ENCODE results near the gene WHRN. TPM values are rescaled to one million over a fixed set of nuclear protein-coding genes. Genes with fewer than 3 reads are reported as not detected.

Gene WHRN
- total RNA-seq, 1 experiment from 2014 or later: 1.4 TPM

GRCh38 chr9:114545055-114545454 is 39.8 kb upstream of the WHRN start:
- no peak for DNase-seq
- Histone ChIP-seq H3K27me3 (replicated peaks; ENCODE audit: control insufficient read depth, insufficient read depth, low read length) (no peaks in the 10 kb centered on the region), H3K4me1 (no peaks in the 10 kb centered on the region), H3K36me3 (ENCODE audit: control insufficient read depth, insufficient read depth, low read length) (no peaks in the 10 kb centered on the region), H3K4me3 (ENCODE audit: low read depth, low read length) (no peak overlapping the region), H3K9me3 (no peaks in the 10 kb centered on the region)
- TF ChIP-seq CTCF (IDR thresholded peaks at IDR 0.05; ENCODE audit: insufficient read depth in 1 of 2, low read depth in 1 of 2, low read length in 1 of 2, severe bottlenecking in 1 of 2, unreplicated experiment in 1 of 2): no peak
- Mint-ChIP-seq H3K4me1 (ENCODE audit: low read depth, unreplicated experiment) (no peaks in the 10 kb centered on the region), H3K27me3 (ENCODE audit: insufficient read depth, unreplicated experiment) (peaks cover 12% of the 10 kb centered on the region), H3K9me3 (ENCODE audit: unreplicated experiment) (no peaks in the 10 kb centered on the region), H3K36me3 (ENCODE audit: insufficient read depth, unreplicated experiment) (no peaks in the 10 kb centered on the region), H3K27ac (ENCODE audit: unreplicated experiment) (no peak overlapping the region), H3K4me3 (ENCODE audit: unreplicated experiment) (no peak overlapping the region)
- BruUV-seq (replicated peaks): no TSS peak
- CTCF ChIA-PET: no interaction called here
- POLR2A ChIA-PET: no interaction called here
- intact Hi-C loops (cut with micrococcal nuclease; ENCODE audit: unreplicated experiment): no loop called here

GRCh38 chr9:114539701-114540380 is 34.6 kb upstream of the WHRN start:
- no peak for DNase-seq
- ChIA-PET POLR2A (interaction anchor here (1.2 kb wide), 1 partner anchor 48 kb away, joined by 4 read pairs; the partner anchor contains the start of gene ATP6V1G1), CTCF (interaction anchor here (3.0 kb wide), 1 partner anchor 114 kb away, joined by 56 read pairs; no protein-coding TSS in a partner anchor)
- H3K4me3 ChIP-seq (ENCODE audit: low read depth, low read length): no peak overlapping the region
- H3K4me1 ChIP-seq: no peaks in the 10 kb centered on the region
- H3K9me3 ChIP-seq: no peaks in the 10 kb centered on the region
- no peak for TF ChIP-seq CTCF (IDR thresholded peaks at IDR 0.05; ENCODE audit: insufficient read depth in 1 of 2, low read depth in 1 of 2, low read length in 1 of 2, severe bottlenecking in 1 of 2, unreplicated experiment in 1 of 2)
- no peaks in the 10 kb centered on the region for H3K4me1 Mint-ChIP-seq (ENCODE audit: low read depth, unreplicated experiment)
- no TSS peak for BruUV-seq (replicated peaks)
- H3K4me3 Mint-ChIP-seq (ENCODE audit: unreplicated experiment): no peak overlapping the region
- no peaks in the 10 kb centered on the region for H3K27me3 ChIP-seq (replicated peaks; ENCODE audit: control insufficient read depth, insufficient read depth, low read length)
- H3K36me3 ChIP-seq (ENCODE audit: control insufficient read depth, insufficient read depth, low read length): no peaks in the 10 kb centered on the region
- H3K9me3 Mint-ChIP-seq (ENCODE audit: unreplicated experiment): no peaks in the 10 kb centered on the region
- intact Hi-C loops (cut with micrococcal nuclease; ENCODE audit: unreplicated experiment): no loop called here
- no peaks in the 10 kb centered on the region for H3K36me3 Mint-ChIP-seq (ENCODE audit: insufficient read depth, unreplicated experiment)
- H3K27ac Mint-ChIP-seq (ENCODE audit: unreplicated experiment): no peak overlapping the region
- peaks cover 7% of the 10 kb centered on the region for H3K27me3 Mint-ChIP-seq (ENCODE audit: insufficient read depth, unreplicated experiment)

GRCh38 chr9:114538241-114538640 is 33.0 kb upstream of the WHRN start:
- no peaks in the 10 kb centered on the region for H3K27me3 ChIP-seq (replicated peaks; ENCODE audit: control insufficient read depth, insufficient read depth, low read length)
- H3K4me1 ChIP-seq: no peaks in the 10 kb centered on the region
- DNase-seq: peak; percentile 68 to 74
- no peaks in the 10 kb centered on the region for H3K4me1 Mint-ChIP-seq (ENCODE audit: low read depth, unreplicated experiment)
- H3K36me3 ChIP-seq (ENCODE audit: control insufficient read depth, insufficient read depth, low read length): no peaks in the 10 kb centered on the region
- BruUV-seq (replicated peaks): no TSS peak
- peaks cover 7% of the 10 kb centered on the region for H3K27me3 Mint-ChIP-seq (ENCODE audit: insufficient read depth, unreplicated experiment)
- POLR2A ChIA-PET: interaction anchor here (1.0 kb wide), 1 partner anchor 49 kb away, joined by 6 read pairs; the partner anchor contains the start of gene ATP6V1G1
- CTCF ChIA-PET: interaction anchor here (0.6 to 3.0 kb wide), 9 partner anchors 10 to 133 kb away, joined by 3 to 56 read pairs (median 7); partner anchors contain the start of genes ATP6V1G1 and TMEM268
- peak; percentile 34 to 69 for TF ChIP-seq CTCF (IDR thresholded peaks at IDR 0.05; ENCODE audit: insufficient read depth in 1 of 2, low read depth in 1 of 2, low read length in 1 of 2, severe bottlenecking in 1 of 2, unreplicated experiment in 1 of 2)
- no peaks in the 10 kb centered on the region for H3K36me3 Mint-ChIP-seq (ENCODE audit: insufficient read depth, unreplicated experiment)
- no peak overlapping the region for H3K4me3 ChIP-seq (ENCODE audit: low read depth, low read length)
- no peaks in the 10 kb centered on the region for H3K9me3 ChIP-seq
- no peaks in the 10 kb centered on the region for H3K9me3 Mint-ChIP-seq (ENCODE audit: unreplicated experiment)
- H3K27ac Mint-ChIP-seq (ENCODE audit: unreplicated experiment): no peak overlapping the region
- intact Hi-C loops (cut with micrococcal nuclease; ENCODE audit: unreplicated experiment): loop anchor here (1.0 kb wide), 5 partner anchors 20 to 115 kb away; partner anchors contain the start of genes ATP6V1G1 and TMEM268
- H3K4me3 Mint-ChIP-seq (ENCODE audit: unreplicated experiment): no peak overlapping the region
